OCI-LY1 (cell line): ENCODE data around the gene PDZRN4.

ENCODE experiments used
- EZH2 ChIP-seq: fragments of 200-600 bp; sonication (generic), shearing (Covaris generic); IDR thresholded peaks from 2 replicates; pipeline ENCODE4 v1.8.0; 2017; ENCODE audit warnings: borderline replicate concordance, mixed run types, mild to moderate bottlenecking, antibody characterized with exemption, low read length, moderate library complexity, mixed read lengths
- TF ChIP-seq, protein P1 (sequence below): fragments of 200-600 bp; sonication (generic), shearing (Covaris generic); IDR thresholded peaks from 2 replicates; pipeline ENCODE4 v1.5.1; 2017; ENCODE audit warnings: mild to moderate bottlenecking, antibody characterized with exemption, low read length, moderate library complexity, mixed read lengths

DNA sequence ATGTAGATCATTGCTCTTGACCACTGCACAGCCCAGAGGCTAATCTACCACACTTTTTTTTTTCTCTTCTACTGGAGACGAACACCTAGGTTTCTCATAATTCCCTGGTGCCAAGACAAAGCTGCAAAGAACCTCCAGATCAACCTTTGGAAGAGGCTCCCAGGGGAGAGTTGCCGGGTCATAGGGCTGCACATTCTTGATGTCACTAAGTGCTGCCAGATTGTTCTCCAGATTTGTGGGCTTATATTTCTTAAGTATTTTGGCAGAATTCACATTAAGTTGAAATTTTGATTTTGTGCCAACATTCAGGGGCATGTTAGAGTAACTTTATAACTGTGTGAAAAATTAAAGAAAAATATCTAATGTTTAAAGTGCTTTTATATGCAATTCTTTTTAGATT is 13.5 kb upstream of the PDZRN4 start:
- TF ChIP-seq, protein P1, sequence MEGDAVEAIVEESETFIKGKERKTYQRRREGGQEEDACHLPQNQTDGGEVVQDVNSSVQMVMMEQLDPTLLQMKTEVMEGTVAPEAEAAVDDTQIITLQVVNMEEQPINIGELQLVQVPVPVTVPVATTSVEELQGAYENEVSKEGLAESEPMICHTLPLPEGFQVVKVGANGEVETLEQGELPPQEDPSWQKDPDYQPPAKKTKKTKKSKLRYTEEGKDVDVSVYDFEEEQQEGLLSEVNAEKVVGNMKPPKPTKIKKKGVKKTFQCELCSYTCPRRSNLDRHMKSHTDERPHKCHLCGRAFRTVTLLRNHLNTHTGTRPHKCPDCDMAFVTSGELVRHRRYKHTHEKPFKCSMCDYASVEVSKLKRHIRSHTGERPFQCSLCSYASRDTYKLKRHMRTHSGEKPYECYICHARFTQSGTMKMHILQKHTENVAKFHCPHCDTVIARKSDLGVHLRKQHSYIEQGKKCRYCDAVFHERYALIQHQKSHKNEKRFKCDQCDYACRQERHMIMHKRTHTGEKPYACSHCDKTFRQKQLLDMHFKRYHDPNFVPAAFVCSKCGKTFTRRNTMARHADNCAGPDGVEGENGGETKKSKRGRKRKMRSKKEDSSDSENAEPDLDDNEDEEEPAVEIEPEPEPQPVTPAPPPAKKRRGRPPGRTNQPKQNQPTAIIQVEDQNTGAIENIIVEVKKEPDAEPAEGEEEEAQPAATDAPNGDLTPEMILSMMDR: no peak
- no peak for TF ChIP-seq EZH2
